OCI-LY1 (cell line): ENCODE results near the gene SLC38A4.

Source experiments
- H2AFZ ChIP-seq: fragments of 200-600 bp; sonication (generic), shearing (Covaris generic); 2 replicates; pipeline ENCODE4 v1.6.0; 2014; ENCODE audit warnings: antibody characterized with exemption, mild to moderate bottlenecking, low read length
- H3F3A ChIP-seq: fragments of 200-600 bp; sonication (generic), shearing (Covaris generic); 2 replicates; pipeline ENCODE4 v1.6.0; 2014; ENCODE audit warnings: mild to moderate bottlenecking, antibody characterized with exemption, low read length, moderate library complexity; ENCODE audit not compliant: insufficient read depth
- H3K27ac ChIP-seq: fragments of 200-600 bp; sonication (generic); 2 replicates; pipeline ENCODE4 v1.5.1; 2014; ENCODE audit warnings: low read length, mixed run types, mild to moderate bottlenecking, low read depth; ENCODE audit not compliant: poor library complexity, severe bottlenecking
- H3K27me3 ChIP-seq: fragments of 200-600 bp; sonication (generic); 2 replicates; pipeline ENCODE4 v1.6.0; 2014; ENCODE audit warnings: antibody characterized with exemption, mild to moderate bottlenecking, low read length, moderate library complexity; ENCODE audit not compliant: insufficient read depth
- H3K36me3 ChIP-seq: fragments of 200-600 bp; sonication (generic); 2 replicates; pipeline ENCODE4 v1.6.1; 2014; ENCODE audit warnings: mild to moderate bottlenecking, antibody characterized with exemption, low read length, moderate library complexity, mixed read lengths; ENCODE audit not compliant: insufficient read depth
- H3K4me1 ChIP-seq: fragments of 200-600 bp; sonication (generic); 2 replicates; pipeline ENCODE4 v1.5.1; 2014; ENCODE audit warnings: mild to moderate bottlenecking, low read length, moderate library complexity; ENCODE audit not compliant: insufficient read depth, severe bottlenecking
- H3K4me2 ChIP-seq: fragments of 200-600 bp; sonication (generic), shearing (Covaris generic); 2 replicates; pipeline ENCODE4 v1.6.1; 2014; ENCODE audit warnings: low read length
- H3K4me3 ChIP-seq: fragments of 200-600 bp; sonication (generic); 2 replicates; pipeline ENCODE4 v1.5.1; 2014; ENCODE audit warnings: low read length, low read depth, mild to moderate bottlenecking, mixed read lengths; ENCODE audit not compliant: poor library complexity, severe bottlenecking
- H3K79me2 ChIP-seq: fragments of 200-600 bp; shearing (Covaris generic); 2 replicates; pipeline ENCODE4 v1.6.1; 2016; ENCODE audit warnings: mixed run types, low read length, mixed read lengths; ENCODE audit not compliant: insufficient read depth
- H3K9ac ChIP-seq: fragments of 200-600 bp; sonication (generic), shearing (Covaris generic); 2 replicates; pipeline ENCODE4 v1.6.1; 2014; ENCODE audit warnings: mild to moderate bottlenecking, low read length, mixed read lengths
- H3K9me2 ChIP-seq: fragments of 200-600 bp; sonication (generic), shearing (Covaris generic); 2 replicates; pipeline ENCODE4 v1.6.1; 2014; ENCODE audit warnings: low read depth, mild to moderate bottlenecking, low read length, mixed read lengths
- H3K9me3 ChIP-seq: fragments of 200-600 bp; shearing (Covaris generic); 2 replicates; pipeline ENCODE4 v1.6.1; 2014; ENCODE audit warnings: low read length, mixed read lengths
- H4K20me1 ChIP-seq: fragments of 200-600 bp; sonication (generic), shearing (Covaris generic); 2 replicates; pipeline ENCODE4 v1.6.0; 2016; ENCODE audit warnings: mild to moderate bottlenecking, low read length; ENCODE audit not compliant: insufficient read depth
- EZH2 ChIP-seq: fragments of 200-600 bp; sonication (generic), shearing (Covaris generic); IDR thresholded peaks from 2 replicates; pipeline ENCODE4 v1.8.0; 2017; ENCODE audit warnings: borderline replicate concordance, mixed run types, mild to moderate bottlenecking, antibody characterized with exemption, low read length, moderate library complexity, mixed read lengths
- TF ChIP-seq, protein P1 (sequence below): fragments of 200-600 bp; sonication (generic), shearing (Covaris generic); IDR thresholded peaks from 2 replicates; pipeline ENCODE4 v1.5.1; 2017; ENCODE audit warnings: mild to moderate bottlenecking, antibody characterized with exemption, low read length, moderate library complexity, mixed read lengths

Gene SLC38A4

DNA sequence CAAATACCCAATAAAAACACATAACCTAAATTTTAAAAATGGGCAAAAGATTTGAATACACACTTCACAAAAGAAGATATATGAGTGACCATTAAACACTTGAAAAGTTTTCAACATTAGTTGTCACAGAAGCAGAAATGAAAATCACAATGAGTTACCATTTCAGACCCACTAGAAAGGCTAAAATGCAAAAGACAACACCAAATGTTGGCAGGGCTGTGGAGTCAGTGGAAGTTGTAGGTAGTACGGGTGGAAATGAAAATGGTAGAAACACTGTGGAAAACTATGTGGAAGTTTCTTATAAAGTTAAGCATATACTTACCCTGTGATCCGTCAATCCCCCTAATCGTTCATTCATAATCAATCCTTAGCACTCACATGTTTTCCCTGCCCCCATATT lies 61.8 kb downstream of the SLC38A4 start:
- Histone ChIP-seq H3K4me3 (no peak overlapping the region), H4K20me1 (no peaks in the 10 kb centered on the region), H3K4me1 (no peaks in the 10 kb centered on the region)

DNA sequence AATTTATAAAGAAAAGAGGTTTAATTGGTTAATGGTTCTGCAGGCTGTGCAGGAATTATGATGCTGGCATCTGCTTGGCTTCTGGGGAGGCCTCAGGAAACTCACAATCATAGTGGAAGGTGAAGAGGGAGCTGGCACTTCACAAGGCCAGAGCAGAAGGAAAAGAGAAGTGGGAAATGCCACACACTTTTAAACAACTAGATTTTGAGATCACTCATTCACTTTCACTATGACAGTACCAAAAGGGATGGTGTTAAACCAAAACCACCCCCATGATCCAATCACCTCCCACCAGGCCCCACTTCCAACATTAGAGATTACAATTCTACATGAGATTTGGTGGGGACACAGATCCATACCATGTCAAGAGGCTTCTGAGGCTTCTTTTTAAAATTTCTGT lies 62.6 kb downstream of the SLC38A4 start:
- no peaks in the 10 kb centered on the region for H3K9me3 ChIP-seq
- H4K20me1 ChIP-seq = no peaks in the 10 kb centered on the region
- no peaks in the 10 kb centered on the region for H3K36me3 ChIP-seq
- H3K79me2 ChIP-seq = no peaks in the 10 kb centered on the region
- H3F3A ChIP-seq = no peaks in the 10 kb centered on the region
- H3K4me2 ChIP-seq = no peak overlapping the region
- H3K4me1 ChIP-seq = no peaks in the 10 kb centered on the region
- H2AFZ ChIP-seq = no peak overlapping the region
- H3K9me2 ChIP-seq = no peaks in the 10 kb centered on the region
- no peaks in the 10 kb centered on the region for H3K27me3 ChIP-seq
- no peak overlapping the region for H3K4me3 ChIP-seq
- no peak overlapping the region for H3K27ac ChIP-seq
- TF ChIP-seq EZH2 = no peak
- TF ChIP-seq, protein P1, sequence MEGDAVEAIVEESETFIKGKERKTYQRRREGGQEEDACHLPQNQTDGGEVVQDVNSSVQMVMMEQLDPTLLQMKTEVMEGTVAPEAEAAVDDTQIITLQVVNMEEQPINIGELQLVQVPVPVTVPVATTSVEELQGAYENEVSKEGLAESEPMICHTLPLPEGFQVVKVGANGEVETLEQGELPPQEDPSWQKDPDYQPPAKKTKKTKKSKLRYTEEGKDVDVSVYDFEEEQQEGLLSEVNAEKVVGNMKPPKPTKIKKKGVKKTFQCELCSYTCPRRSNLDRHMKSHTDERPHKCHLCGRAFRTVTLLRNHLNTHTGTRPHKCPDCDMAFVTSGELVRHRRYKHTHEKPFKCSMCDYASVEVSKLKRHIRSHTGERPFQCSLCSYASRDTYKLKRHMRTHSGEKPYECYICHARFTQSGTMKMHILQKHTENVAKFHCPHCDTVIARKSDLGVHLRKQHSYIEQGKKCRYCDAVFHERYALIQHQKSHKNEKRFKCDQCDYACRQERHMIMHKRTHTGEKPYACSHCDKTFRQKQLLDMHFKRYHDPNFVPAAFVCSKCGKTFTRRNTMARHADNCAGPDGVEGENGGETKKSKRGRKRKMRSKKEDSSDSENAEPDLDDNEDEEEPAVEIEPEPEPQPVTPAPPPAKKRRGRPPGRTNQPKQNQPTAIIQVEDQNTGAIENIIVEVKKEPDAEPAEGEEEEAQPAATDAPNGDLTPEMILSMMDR = no peak
- no peak overlapping the region for H3K9ac ChIP-seq

More for the DNA sequence above, 61.8 kb downstream of the SLC38A4 start:
- no peaks in the 10 kb centered on the region for H3K9me3 ChIP-seq
- no peaks in the 10 kb centered on the region for H3K36me3 ChIP-seq
- no peaks in the 10 kb centered on the region for H3K9me2 ChIP-seq
- H3K27ac ChIP-seq = no peak overlapping the region
- no peak overlapping the region for H3K4me2 ChIP-seq
- no peak overlapping the region for H3K9ac ChIP-seq
- H3K27me3 ChIP-seq = no peaks in the 10 kb centered on the region
- TF ChIP-seq, protein P1 = no peak
- H3K79me2 ChIP-seq = no peaks in the 10 kb centered on the region
- H3F3A ChIP-seq = no peaks in the 10 kb centered on the region
- no peak overlapping the region for H2AFZ ChIP-seq

DNA sequence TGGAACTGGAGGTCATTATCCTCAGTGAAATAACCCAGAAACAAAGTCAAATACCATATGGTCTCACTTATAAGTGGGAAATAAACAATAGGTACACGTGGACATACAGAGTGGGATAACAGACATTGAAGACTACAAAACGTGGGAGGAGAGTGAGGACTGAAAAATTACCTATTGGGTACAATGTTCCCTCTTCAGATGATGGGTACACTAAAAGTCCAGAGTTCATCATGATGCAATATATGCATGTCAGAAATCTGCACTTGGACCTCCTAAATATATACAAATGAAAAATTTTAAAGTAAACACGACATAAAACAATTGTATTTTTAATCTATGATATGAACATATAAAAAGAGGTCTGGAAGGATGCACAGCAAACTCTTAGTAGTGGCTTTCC lies 71.2 kb downstream of the SLC38A4 start:
- TF ChIP-seq EZH2 = no peak
- TF ChIP-seq, protein P1 = no peak
- no peak overlapping the region for H3K9ac ChIP-seq
- no peak overlapping the region for H3K4me3 ChIP-seq
- no peak overlapping the region for H3K27ac ChIP-seq
- no peaks in the 10 kb centered on the region for H3K9me2 ChIP-seq
- no peaks in the 10 kb centered on the region for H3K27me3 ChIP-seq
- no peaks in the 10 kb centered on the region for H3F3A ChIP-seq
- no peak overlapping the region for H3K4me2 ChIP-seq
- H2AFZ ChIP-seq = no peak overlapping the region
- no peaks in the 10 kb centered on the region for H4K20me1 ChIP-seq
- H3K36me3 ChIP-seq = no peaks in the 10 kb centered on the region
- H3K4me1 ChIP-seq = no peaks in the 10 kb centered on the region
- H3K79me2 ChIP-seq = no peaks in the 10 kb centered on the region
- no peaks in the 10 kb centered on the region for H3K9me3 ChIP-seq
